Fibroblast of gingiva (primary cell): ENCODE results near the gene TARS3.

Experiments used
- DNase-seq: peaks from one replicate; pipeline ENCODE4 v3.0.0-alpha.2; 2011; ENCODE audit warnings: low read depth

Gene TARS3

DNA sequence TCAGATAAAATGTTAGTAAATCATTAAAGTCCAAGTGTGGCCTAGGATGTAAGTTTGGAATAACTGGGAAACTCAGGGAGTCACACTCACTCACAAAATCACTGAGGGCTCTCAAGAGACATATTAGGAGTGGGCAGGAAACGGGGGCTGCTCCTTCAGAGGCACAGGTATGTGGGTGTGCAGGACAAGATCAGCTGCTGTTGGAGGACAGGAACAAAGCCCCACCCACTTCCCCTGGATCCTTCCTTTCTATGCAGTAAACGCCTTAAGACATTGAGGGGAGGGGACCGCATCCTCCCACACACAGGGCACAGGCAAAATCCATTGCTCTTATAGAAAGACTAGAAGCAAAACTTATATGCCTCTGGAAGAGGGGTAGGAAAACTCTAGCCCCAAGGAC is 102.3 kb downstream of the TARS3 start:
- no peak for DNase-seq

DNA sequence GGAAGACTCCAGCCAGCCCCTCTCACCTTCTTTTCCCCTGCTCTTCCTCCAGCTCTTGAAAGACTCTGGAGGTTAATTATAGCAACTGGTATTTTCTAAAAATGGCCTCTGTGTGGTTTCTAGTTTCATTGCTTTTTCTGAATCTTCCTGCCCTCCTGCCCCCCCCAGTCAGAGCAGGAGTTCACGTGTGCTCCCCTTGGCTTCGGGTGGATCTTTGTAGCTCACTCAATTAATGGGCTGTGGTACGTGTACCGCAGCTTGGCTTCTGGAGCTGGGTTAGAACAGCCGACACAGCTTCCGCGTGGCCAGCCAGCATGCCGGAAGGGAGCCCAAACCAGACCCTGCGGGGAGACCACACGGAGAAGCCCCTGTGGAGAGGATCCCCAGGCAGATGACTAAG is 103.6 kb downstream of the TARS3 start:
- DNase-seq = no peak

DNA sequence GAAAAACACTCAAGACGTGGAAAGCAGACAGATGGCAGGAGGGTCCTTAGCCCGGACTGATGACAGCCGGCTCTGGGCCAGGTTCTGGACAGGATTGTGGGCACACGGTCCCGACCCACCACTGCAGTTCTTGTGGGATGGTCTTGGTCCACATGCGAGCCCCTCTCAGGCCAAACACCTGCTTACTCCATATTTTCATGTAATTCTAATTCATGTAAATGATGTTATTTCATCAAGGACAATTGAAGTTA is 104.7 kb downstream of the TARS3 start:
- DNase-seq = no peak

DNA sequence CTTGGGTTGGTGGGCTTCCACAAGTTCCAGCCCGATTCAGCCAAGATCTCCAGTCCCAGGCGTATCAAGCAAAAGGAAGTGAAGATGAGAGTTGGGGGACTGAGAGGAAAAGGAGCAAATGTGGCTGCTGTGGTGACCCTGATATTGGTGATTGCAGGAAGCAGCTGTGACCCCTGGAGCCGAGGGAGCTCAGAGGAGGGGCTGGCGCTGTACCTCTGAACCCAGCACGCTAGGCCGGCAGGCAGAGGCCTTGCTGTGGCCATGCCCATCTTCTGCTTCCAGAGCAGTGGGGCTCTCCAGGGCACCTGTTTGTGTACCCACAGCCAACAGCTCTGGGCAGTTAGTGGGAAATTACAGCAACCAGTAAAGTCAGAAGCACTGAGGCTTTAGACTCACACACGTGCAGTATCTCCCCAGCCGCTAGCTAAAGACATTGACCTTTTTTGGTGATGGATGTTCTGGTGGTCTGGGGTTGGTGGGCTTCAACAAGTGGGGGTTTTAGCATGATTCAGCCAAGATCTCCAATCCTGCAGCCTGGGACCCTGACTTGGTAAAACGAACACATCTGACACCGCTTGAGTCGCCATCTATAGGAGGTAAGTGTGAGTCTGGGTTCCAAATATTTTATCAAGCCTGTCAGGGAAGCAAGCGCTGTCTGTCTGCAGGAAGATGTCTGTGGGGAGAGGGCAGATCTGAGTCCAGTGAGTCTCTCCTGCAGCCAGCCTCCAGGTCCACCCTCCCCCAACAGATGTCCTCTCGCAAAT is 105.2 kb downstream of the TARS3 start:
- no peak for DNase-seq

DNA sequence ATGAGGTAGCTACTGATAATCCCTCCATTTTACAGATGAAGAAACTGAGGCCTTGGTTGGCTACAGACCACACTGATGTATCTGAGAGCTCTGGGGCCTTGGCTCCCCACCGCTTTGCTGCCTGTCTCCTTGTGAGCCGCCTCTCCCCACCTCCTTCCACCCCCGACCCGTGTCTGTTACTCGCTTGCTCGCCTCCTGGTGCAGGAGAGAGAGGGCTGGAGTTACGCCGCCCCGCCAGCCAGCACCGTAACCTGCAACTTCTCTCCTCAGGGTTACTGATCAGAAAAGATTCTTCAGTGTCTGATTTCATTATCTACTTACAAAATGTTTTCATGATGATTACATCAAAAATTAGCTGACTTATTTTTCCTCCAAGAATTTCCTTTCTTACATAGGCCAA is 106.2 kb downstream of the TARS3 start:
- no peak for DNase-seq

DNA sequence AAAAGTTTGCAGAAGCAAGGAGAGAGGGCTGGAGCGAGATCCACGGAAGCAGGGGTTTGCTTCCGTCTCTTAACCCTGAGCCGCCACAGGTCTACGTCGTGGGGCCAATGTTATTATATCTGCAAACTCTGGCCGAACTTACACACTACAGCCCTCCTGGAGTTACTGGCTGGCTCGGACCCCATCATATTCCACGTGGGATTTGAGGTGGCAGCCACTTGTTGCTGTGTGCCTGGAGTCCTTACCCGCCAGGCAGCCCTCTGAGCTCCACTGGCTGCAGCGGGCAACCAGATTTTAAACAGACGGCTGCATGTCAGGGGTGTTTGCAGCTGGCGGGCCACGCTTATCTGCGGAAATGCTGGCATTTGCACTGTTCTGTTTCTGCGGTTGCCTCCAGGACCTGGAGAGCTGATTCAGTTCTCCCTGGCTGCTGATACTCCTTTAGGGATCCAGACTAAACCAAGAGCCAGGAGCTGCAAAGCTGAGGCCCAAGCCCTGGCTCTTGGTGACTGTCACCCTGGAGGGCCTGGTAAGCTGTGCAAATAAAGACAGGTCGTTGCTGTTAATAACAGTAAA is 106.8 kb downstream of the TARS3 start:
- DNase-seq = no peak

DNA sequence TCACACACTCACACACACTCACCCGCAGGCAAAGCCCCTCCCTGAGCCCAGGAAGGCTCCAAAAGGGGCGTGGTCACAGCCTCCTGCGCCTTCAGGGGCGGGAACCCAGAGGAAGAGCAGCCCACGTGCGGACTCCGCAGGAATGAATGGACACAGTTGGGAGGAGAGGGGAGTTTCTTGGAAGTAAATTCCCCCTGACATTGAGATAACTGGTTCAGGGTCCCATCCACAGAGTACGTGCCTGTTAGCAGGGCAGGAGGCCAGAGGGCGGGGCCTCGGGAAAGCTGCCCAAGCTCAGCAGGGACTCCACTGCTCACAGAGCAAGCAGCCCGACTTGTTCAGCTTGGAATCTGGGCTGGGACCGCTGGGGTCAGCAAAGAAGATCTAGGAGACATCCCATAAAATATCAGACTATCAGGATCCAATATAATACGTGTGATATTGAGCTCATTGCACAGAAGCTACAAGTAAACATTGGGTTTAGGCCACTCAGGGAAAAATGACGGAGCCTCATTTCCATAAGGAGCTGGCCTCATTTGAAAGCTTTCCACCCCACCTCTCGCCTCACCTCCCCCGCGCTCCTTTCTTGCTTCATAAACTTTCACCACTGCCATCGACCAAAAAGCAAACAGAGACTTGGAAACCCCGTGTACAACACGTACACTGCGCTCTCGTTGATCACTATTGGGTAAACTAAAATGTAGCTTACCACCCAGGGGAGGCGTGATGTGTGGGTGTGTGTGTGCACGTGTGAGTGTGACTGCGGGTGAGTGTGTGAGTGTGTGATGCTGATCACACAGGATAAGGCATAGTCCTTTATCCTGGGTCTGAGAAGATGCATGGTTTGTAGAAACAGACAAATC is 108.1 kb downstream of the TARS3 start:
- peak; percentile 34 for DNase-seq

DNA sequence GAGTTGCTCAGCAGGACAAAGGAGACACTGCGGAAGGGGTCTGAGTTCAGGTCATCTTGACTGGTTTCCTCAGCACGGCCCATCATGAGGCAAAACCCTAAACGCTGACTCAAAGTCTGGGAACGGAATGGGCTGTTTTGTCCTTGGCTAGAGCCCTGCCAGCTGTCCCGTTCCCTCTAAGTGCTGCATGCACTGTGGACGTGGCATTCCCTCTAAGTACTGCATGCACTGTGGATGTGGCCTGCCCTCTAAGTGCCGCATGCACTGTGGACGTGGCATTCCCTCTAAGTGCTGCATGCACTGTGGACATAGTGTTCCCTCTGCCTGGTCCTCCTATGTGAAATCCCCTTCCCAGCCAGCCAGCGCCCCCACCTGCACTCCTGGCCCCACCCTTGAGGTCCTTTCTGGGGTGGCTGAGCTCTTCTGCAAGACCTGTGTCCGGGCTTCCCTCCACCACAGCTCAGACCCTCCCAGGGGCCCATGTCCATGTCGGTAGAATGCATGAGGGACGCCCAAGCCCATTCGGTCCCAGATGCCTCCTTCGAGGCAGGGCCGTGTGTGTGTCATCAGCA is 108.8 kb downstream of the TARS3 start:
- peak; percentile 16 for DNase-seq

DNA sequence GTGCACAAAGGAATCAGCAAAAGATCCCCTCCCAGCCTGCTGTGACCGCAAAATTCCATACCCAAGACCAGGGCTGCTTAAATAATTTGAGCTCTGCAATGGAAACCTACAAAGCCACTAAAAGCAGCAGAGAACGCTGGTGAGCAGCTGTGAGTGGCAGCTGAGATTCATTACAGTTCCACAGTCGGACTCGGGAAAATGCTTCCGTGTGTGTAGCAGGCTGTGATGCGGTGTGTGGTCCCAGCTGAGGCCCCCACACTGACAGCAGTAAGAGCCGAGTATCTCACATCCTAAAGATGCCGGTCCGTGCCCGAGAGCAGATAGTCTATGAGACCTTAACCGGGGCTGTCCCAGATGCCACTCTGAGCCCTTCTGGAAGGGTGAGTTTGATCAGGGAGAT is 109.5 kb downstream of the TARS3 start:
- DNase-seq = no peak

DNA sequence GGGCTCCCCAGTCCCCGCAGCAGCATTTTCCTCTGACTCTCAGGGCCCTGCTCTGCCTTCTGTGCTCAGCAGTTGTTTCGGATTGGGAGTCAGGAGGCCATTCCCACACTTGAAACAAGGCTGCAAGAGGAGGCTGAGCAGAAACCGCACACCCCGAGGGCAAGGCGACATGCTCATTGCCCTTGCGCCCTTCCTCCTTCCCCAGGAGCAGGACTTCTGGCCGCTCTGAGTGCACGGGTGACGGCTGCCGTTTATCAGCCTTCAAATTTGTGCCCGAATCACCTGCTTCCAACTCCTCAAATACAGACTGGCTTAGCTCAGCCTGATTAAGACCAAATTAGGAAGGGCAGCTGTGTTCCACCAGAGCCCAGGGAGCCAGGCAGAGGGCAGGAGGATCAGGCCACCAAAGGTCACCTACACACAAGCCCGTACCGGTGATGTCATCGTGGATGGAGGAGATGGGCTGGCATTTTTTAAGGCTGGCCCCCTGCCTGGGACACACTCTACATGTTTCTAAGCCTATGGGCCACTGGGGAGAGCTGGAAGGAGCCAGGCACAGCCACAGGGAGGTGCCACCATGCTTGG is 110.2 kb downstream of the TARS3 start:
- DNase-seq = no peak

DNA sequence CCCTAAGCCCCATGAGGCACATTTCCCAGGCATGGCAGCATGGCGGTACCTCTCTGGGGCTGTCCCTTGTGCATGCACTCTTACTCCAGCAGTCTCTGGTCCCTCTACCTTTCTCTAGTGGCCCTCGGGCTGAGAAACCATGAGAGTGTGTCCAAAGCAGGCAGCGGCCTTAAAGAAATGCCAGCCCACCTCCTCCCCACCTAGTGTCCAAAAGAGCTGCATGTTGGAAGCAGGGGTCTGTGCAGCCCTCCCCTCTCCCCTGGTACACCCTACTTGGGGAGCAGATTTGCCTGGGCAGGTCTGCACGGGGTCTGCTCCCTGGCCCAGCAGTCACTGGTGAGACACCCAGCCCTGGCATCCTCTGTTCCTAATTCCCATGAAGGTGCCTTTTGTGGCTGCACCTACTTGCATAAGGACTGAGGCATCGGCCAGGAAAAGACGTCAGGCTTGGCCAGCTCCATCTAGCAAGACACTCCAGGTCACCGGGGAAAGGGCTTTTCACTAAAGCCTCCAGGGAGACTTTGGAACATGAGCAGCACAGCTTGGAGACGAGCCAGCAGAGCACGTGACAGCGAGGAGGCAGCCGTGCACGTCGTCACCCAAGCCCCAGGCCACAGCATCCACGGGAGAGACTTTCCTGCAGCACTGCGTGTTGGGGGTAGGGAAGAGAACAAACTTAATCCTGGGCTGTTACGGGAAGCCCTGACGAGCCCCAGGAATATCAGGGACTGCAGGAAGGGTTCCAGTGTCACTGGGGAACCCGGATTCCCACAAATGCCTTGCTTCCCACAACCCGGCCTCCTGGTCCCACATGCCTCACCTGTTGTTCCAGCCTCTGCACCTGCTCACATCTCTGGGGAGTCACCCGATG is 110.9 kb downstream of the TARS3 start:
- DNase-seq = no peak

DNA sequence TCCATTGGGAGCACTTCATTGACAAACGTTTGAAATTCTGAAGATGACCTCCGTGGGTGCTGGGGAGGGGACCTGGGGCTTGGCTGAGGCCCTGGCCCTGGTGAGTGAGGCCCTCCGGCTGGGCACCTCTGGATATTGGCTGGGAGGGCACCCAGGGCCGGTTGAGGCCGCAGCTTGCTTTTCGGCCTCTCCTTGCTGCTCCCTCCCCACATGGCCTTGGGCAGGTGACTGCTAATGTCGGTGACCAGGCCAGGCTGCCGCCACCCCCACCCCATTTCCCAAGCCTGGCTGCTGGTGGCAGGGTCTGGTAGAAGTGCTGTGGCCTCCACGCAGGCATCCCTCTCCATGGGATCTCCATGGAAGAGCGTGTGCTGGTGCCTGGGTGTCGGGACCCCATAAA is 111.6 kb downstream of the TARS3 start:
- no peak for DNase-seq

DNA sequence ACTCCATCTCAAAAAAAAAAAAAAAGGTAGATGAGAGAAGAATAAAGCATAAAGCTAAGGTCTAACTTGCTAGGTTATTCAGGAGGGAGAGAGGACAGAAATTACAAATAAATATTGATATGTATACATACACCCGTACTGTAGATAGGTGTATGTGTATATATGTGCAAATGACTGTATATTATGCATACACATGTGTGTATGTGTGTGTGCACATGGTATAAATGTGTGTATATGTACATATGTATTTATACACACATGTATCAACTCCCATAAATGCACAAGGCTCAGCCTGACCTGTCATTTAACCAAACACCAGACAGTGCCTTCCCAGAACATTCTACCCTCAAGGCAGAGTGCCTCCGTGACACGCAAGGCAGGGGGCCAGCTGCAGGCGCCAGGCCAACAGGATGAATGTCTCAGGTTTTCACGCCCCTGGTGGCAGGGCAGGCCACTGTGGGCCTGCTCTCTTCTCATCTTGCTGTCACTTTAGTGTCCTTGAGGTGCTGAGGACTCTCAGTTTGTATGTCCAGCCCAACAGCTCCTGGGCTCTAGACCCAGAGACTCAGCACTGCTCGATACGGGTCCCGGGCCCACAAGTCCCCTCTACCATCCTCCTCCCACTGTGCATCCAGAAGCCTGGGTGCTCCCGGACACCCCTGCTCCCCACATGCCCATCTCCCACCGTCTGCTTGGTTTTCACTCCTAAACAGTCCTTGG is 112.5 kb downstream of the TARS3 start:
- no peak for DNase-seq

DNA sequence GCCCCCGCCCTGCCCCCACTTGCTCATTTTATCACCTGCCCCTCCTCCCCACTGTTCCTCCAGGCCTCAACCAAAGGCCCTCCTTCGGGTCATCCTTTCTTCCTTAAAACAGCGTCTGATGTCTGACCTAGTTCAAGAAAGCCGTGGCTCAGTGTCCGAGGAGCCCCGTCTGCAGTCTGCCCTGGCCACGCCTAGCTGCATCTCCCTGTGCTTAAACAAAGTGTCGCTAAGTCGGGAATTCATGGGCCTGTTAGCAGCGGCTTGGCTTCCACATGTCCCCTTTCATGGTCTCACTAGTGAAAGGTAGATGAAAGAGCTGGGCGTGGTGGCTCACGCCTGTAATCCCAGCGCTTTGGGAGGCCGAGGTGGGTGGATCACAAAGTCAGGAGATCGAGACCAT is 113.3 kb downstream of the TARS3 start:
- DNase-seq = no peak

DNA sequence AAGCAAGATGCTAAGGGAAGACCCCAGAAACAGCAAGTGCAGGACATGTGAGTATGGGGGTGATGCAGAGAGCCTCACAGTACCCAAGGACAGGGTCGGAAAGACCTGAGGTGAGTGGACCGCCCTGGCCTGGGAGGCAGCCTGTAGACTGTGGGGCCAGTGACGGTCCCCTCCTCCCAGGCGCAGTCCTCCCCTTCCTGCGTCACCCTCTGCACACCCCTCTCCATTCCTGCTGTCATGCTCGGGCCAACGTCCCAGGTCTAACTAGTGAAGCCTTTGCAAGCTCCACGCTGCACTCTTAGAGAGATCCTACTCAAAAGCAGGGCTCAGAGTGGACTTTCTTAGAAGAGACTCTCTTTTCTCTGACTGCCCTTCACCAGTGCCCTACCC is 113.7 kb downstream of the TARS3 start:
- no peak for DNase-seq

DNA sequence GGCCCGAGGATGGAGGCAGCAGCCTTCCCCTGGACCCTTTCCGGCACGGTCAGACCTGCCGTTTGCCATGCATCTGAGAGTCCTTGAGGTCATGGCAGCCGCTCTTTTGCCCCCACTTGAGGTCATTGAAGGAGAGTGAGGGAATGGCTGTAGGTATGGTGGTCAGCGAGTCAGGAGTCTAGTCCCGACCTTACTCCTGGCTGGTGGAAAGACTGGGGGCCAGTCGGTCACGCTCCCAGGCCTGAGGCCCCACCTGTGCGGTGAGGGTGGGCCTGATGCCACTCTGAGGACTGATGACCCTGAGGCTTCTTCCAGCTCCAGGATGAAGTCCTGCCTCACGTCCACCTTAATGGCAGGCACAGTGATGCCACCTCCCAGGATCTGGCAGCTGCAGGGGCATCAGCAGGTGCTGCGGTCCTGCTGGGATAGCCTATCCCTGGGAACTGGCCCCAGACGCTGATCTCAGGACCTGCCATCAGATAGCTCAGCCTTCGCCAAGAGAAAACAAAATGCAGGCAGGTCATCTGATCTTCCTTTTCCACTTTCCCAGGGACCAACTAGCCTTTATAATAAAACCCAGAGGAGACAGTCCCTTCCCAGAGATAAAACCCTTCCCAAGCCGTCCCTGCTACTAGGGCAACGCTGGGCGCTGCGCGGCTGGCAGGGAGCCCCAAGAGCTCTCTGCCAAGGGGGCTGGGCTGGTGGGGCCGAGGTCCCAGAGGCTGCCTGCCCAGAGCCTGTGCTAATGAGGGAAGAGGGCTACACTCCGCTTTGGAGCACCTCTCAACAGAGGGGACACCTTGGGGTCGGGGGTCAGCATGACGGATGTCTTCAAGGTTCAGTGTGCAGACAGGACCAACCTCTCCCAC is 114.3 kb downstream of the TARS3 start:
- DNase-seq = no peak

DNA sequence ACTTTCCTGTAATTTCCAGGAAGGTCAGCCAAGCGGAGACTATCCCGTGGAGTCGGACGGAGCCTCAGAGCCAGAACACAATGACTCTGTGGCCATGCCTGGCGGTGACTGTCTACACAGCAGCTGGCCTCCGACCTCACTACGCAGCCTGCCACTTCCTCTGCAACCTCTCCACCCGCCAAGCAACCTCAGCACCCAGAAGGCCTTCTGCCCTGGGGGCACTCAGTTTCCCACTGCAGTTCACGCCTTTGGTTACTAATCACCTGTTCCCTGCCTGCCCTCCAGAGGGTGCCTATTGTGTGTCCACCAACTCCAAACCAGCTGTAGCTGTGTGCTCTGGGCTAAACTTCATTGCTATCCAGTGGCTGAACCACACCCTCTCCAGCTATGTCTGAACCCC is 116.1 kb downstream of the TARS3 start:
- no peak for DNase-seq

DNA sequence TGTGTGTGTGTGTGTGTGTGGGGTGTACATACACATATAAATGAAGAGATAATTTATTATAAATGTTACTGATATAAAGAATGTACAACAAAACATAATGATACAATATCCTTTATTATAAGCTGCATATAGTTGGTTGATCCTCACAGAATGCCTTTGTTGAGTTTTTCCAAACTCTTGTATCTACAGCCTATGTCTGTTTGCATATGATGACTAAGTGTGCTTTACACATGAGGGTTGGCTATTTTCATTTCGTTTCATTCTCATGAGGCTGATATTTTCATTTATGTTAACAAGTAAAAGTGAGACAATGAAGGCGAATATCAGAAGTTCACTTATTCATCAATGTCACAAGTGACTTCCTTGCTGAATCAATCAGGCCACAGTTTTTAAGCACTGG is 117.2 kb downstream of the TARS3 start:
- DNase-seq = no peak

DNA sequence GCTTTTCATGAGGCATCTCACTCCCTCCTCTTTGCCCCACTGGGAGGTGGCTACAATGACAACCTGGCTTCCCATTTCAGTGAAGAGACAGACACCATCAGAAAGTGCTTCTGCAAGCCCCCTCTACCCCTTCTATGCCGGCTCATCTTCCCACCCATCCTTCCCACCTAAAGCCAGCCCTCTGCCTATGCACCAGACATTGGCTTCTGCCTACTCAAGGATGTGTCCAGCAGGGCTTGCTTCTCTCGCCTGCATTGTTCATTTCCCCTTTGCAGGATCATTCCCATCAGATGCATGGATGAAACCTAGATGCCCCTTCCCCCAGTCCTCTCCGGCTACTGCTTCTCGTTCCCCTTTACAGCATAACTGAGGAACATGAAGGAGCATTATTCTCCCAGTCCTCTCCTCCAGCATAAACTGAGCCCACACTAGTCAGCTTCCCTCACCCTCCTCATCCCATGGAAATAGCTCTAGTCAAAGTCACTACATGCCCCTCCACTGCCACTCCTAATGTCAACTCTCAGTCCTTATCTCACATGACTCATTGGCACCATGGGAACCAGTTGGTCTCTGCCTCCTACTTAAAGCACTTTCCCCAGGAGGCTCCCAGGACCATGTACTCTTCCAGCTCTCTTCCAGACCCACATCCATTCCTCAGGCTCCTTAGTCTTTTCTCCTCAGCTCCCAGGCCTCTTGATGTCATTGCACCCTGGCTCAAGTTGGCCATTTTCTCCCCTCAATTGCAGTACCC is 120.0 kb downstream of the TARS3 start:
- no peak for DNase-seq
